ENCODE results near the gene SCUBE1.

- TF ChIP-seq GATA2 (IDR thresholded peaks at IDR 0.05; ENCODE audit: low read depth, low read length) (no peak), GATA3 (IDR thresholded peaks at IDR 0.05; ENCODE audit: low read depth, low read length) (no peak)
Measured at GRCh38 chr22:43197271-43197941, 145.8 kb downstream of the SCUBE1 start.
